Activated T-cell treated with anti-CD3 and anti-CD28 coated beads, Interleukin-2, amount 50 U/mL, for 24 hours (primary cell): ENCODE results near the gene STOM.

Experiments
- DNase-seq: peaks from one replicate; pipeline ENCODE4 v3.0.0-alpha.2; 2020
- H3K27ac Mint-ChIP-seq: 2 replicates; pipeline ENCODE4 v1.8.0; 2020; ENCODE audit warnings: mild to moderate bottlenecking, mixed read lengths
- H3K27me3 Mint-ChIP-seq: 2 replicates; pipeline ENCODE4 v1.8.0; 2020; ENCODE audit warnings: mixed read lengths
- H3K36me3 Mint-ChIP-seq: 2 replicates; pipeline ENCODE4 v1.8.0; 2020; ENCODE audit warnings: low read depth, mixed read lengths
- H3K4me1 Mint-ChIP-seq: 2 replicates; pipeline ENCODE4 v1.8.0; 2020; ENCODE audit warnings: low read depth, mixed read lengths
- H3K4me3 Mint-ChIP-seq: 2 replicates; pipeline ENCODE4 v1.8.0; 2020; ENCODE audit warnings: mild to moderate bottlenecking, moderate library complexity, mixed read lengths
- H3K9me3 Mint-ChIP-seq: 2 replicates; pipeline ENCODE4 v1.8.0; 2020; ENCODE audit warnings: mixed read lengths

The STOM gene

GRCh38 chr9:121383715-121384114 lies 13.7 kb upstream of the STOM start:
- peaks cover 3% of the 10 kb centered on the region for H3K27me3 Mint-ChIP-seq
- no peak for DNase-seq
- H3K4me3 Mint-ChIP-seq: no peak overlapping the region
- H3K9me3 Mint-ChIP-seq: no peaks in the 10 kb centered on the region
- no peaks in the 10 kb centered on the region for H3K4me1 Mint-ChIP-seq
- no peaks in the 10 kb centered on the region for H3K36me3 Mint-ChIP-seq
- H3K27ac Mint-ChIP-seq: no peak overlapping the region

GRCh38 chr9:121380846-121381245 lies 10.8 kb upstream of the STOM start:
- Mint-ChIP-seq H3K4me1 (no peaks in the 10 kb centered on the region), H3K27me3 (peaks cover 3% of the 10 kb centered on the region), H3K9me3 (peaks cover 3% of the 10 kb centered on the region), H3K36me3 (no peaks in the 10 kb centered on the region), H3K4me3 (no peak overlapping the region), H3K27ac (no peak overlapping the region)
- DNase-seq: no peak

- H3K27ac Mint-ChIP-seq: no peak overlapping the region
- peaks cover 17% of the 10 kb centered on the region for H3K4me1 Mint-ChIP-seq
- H3K36me3 Mint-ChIP-seq: no peaks in the 10 kb centered on the region
- no peaks in the 10 kb centered on the region for H3K27me3 Mint-ChIP-seq
- no peak overlapping the region for H3K4me3 Mint-ChIP-seq
- DNase-seq: no peak
- peaks cover 3% of the 10 kb centered on the region for H3K9me3 Mint-ChIP-seq
These were observed 6.3 kb upstream of the STOM start for GRCh38 chr9:121376214-121376830.

- no peak for DNase-seq
- Mint-ChIP-seq H3K4me3 (no peak overlapping the region), H3K9me3 (peaks cover 7% of the 10 kb centered on the region), H3K27me3 (no peaks in the 10 kb centered on the region), H3K4me1 (peaks cover 39% of the 10 kb centered on the region), H3K36me3 (peaks cover 9% of the 10 kb centered on the region), H3K27ac (no peak overlapping the region)
These were observed 3.1 kb upstream of the STOM start for GRCh38 chr9:121373011-121373729.

- peaks cover 16% of the 10 kb centered on the region for H3K36me3 Mint-ChIP-seq
- no peaks in the 10 kb centered on the region for H3K27me3 Mint-ChIP-seq
- H3K27ac Mint-ChIP-seq: no peak overlapping the region
- H3K9me3 Mint-ChIP-seq: peaks cover 4% of the 10 kb centered on the region
- H3K4me1 Mint-ChIP-seq: peaks cover 47% of the 10 kb centered on the region
- DNase-seq: no peak
- H3K4me3 Mint-ChIP-seq: no peak overlapping the region
These were observed 2.4 kb upstream of the STOM start for GRCh38 chr9:121372239-121373010.

- H3K36me3 Mint-ChIP-seq: peaks cover 20% of the 10 kb centered on the region
- DNase-seq: no peak
- H3K4me3 Mint-ChIP-seq: no peak overlapping the region
- peaks cover 4% of the 10 kb centered on the region for H3K9me3 Mint-ChIP-seq
- no peaks in the 10 kb centered on the region for H3K27me3 Mint-ChIP-seq
- peaks cover 51% of the 10 kb centered on the region for H3K4me1 Mint-ChIP-seq
- peak overlapping the region; percentile 69 for H3K27ac Mint-ChIP-seq
These were observed 1.5 kb upstream of the STOM start for GRCh38 chr9:121371495-121372061.

- Mint-ChIP-seq H3K27me3 (no peaks in the 10 kb centered on the region), H3K9me3 (peaks cover 4% of the 10 kb centered on the region), H3K4me3 (peak overlapping the region; percentile 88), H3K27ac (peak overlapping the region; percentile 94), H3K4me1 (peaks cover 73% of the 10 kb centered on the region), H3K36me3 (peaks cover 28% of the 10 kb centered on the region)
- peak; percentile 42 for DNase-seq
These were observed 1.3 kb downstream of the STOM start for GRCh38 chr9:121368745-121369144.

GRCh38 chr9:121368138-121368522 lies 1.9 kb downstream of the STOM start:
- H3K27ac Mint-ChIP-seq: no peak overlapping the region
- H3K4me1 Mint-ChIP-seq: peaks cover 73% of the 10 kb centered on the region
- H3K36me3 Mint-ChIP-seq: peaks cover 28% of the 10 kb centered on the region
- DNase-seq: no peak
- H3K27me3 Mint-ChIP-seq: no peaks in the 10 kb centered on the region
- H3K4me3 Mint-ChIP-seq: peak overlapping the region; percentile 88
- peaks cover 4% of the 10 kb centered on the region for H3K9me3 Mint-ChIP-seq

- no peaks in the 10 kb centered on the region for H3K27me3 Mint-ChIP-seq
- peak overlapping the region; percentile 88 for H3K4me3 Mint-ChIP-seq
- DNase-seq: no peak
- peaks cover 28% of the 10 kb centered on the region for H3K36me3 Mint-ChIP-seq
- no peak overlapping the region for H3K27ac Mint-ChIP-seq
- peaks cover 4% of the 10 kb centered on the region for H3K9me3 Mint-ChIP-seq
- H3K4me1 Mint-ChIP-seq: peaks cover 73% of the 10 kb centered on the region
These were observed 2.5 kb downstream of the STOM start for GRCh38 chr9:121367306-121368137.

- Mint-ChIP-seq H3K9me3 (peaks cover 4% of the 10 kb centered on the region), H3K27ac (no peak overlapping the region), H3K27me3 (no peaks in the 10 kb centered on the region), H3K36me3 (peaks cover 28% of the 10 kb centered on the region), H3K4me1 (peaks cover 70% of the 10 kb centered on the region), H3K4me3 (no peak overlapping the region)
- no peak for DNase-seq
These were observed 3.3 kb downstream of the STOM start for GRCh38 chr9:121366611-121367192.

GRCh38 chr9:121365564-121365963 lies 4.5 kb downstream of the STOM start:
- Mint-ChIP-seq H3K27ac (no peak overlapping the region), H3K36me3 (peaks cover 29% of the 10 kb centered on the region), H3K4me3 (no peak overlapping the region), H3K4me1 (peaks cover 70% of the 10 kb centered on the region), H3K27me3 (no peaks in the 10 kb centered on the region), H3K9me3 (peaks cover 3% of the 10 kb centered on the region)
- no peak for DNase-seq

GRCh38 chr9:121364886-121365285 lies 5.2 kb downstream of the STOM start:
- Mint-ChIP-seq H3K4me3 (no peak overlapping the region), H3K27me3 (no peaks in the 10 kb centered on the region), H3K36me3 (peaks cover 26% of the 10 kb centered on the region), H3K4me1 (peaks cover 71% of the 10 kb centered on the region), H3K9me3 (no peaks in the 10 kb centered on the region), H3K27ac (peak overlapping the region; percentile 14)
- DNase-seq: no peak

GRCh38 chr9:121364077-121364476 lies 6.0 kb downstream of the STOM start:
- H3K4me3 Mint-ChIP-seq: no peak overlapping the region
- H3K9me3 Mint-ChIP-seq: no peaks in the 10 kb centered on the region
- H3K4me1 Mint-ChIP-seq: peaks cover 71% of the 10 kb centered on the region
- DNase-seq: no peak
- peak overlapping the region; percentile 22 for H3K27ac Mint-ChIP-seq
- no peaks in the 10 kb centered on the region for H3K27me3 Mint-ChIP-seq
- peaks cover 22% of the 10 kb centered on the region for H3K36me3 Mint-ChIP-seq

- Mint-ChIP-seq H3K4me1 (peaks cover 71% of the 10 kb centered on the region), H3K27ac (no peak overlapping the region), H3K27me3 (no peaks in the 10 kb centered on the region), H3K36me3 (peaks cover 22% of the 10 kb centered on the region), H3K9me3 (no peaks in the 10 kb centered on the region), H3K4me3 (no peak overlapping the region)
- DNase-seq: no peak
These were observed 6.5 kb downstream of the STOM start for GRCh38 chr9:121363622-121363961.
